22Rv1 (cell line): ENCODE data around the gene MIAT.

Source experiments
- ZFX ChIP-seq: fragments of 450-650 bp; IDR thresholded peaks from 2 replicates; pipeline ENCODE4 v1.6.1; 2017; ENCODE audit warnings: antibody characterized with exemption, borderline replicate concordance
- TF ChIP-seq, protein P1 (sequence below): fragments of 450-650 bp; IDR thresholded peaks from 2 replicates; pipeline ENCODE4 v1.5.1; 2017; ENCODE audit warnings: mild to moderate bottlenecking

DNA sequence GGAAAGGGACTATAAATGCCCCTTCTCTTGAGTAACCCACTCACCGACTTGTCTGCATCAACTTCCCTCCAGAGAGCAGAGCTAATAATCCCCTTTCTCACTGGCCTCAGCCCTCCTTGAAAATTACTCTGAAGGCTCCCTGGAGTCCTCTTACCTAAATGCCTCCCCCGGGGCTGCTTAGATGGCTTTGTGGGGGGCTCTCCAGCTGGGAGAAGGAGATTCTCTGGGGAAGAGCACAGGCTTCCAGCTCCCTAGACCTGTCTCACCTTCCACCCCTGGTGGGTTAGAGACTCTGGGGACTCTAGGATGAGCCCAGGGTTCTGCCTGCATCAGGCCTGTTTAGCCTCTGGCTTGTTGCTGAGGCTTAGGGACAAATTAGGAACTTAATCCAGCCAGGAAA lies 39.8 kb downstream of the MIAT start:
- TF ChIP-seq, protein P1, sequence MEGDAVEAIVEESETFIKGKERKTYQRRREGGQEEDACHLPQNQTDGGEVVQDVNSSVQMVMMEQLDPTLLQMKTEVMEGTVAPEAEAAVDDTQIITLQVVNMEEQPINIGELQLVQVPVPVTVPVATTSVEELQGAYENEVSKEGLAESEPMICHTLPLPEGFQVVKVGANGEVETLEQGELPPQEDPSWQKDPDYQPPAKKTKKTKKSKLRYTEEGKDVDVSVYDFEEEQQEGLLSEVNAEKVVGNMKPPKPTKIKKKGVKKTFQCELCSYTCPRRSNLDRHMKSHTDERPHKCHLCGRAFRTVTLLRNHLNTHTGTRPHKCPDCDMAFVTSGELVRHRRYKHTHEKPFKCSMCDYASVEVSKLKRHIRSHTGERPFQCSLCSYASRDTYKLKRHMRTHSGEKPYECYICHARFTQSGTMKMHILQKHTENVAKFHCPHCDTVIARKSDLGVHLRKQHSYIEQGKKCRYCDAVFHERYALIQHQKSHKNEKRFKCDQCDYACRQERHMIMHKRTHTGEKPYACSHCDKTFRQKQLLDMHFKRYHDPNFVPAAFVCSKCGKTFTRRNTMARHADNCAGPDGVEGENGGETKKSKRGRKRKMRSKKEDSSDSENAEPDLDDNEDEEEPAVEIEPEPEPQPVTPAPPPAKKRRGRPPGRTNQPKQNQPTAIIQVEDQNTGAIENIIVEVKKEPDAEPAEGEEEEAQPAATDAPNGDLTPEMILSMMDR, result no peak
- TF ChIP-seq ZFX, result no peak
